ENCODE results near the gene PRLHR.

- no peak for TF ChIP-seq CTCF (IDR thresholded peaks at IDR 0.05)
- no peak for TF ChIP-seq POLR2A (IDR thresholded peaks at IDR 0.05)
Measured at GRCh38 chr10:118586911-118587310, 8.5 kb downstream of the PRLHR start.
